ENCODE measurements around the gene ACOT6. TPM values are rescaled to one million over a fixed set of nuclear protein-coding genes. Genes with fewer than 3 reads are reported as not detected.
"Not testable (repeated sequence)": the region's sequence is repeated elsewhere in the genome, so short reads cannot be mapped to it uniquely, and the experiment has no call there.

Gene ACOT6
- total RNA-seq (2014; rRNA removed; shearing (Covaris generic); ENCODE audit: low replicate concordance), result not detected in 2 replicates

- peak; percentile 78 for DNase-seq
- peak within 1 kb of the TSS; percentile 46; the same call in 1 of the 2 replicates for H2AFZ ChIP-seq (ENCODE audit: low read length)
- H3K4me2 ChIP-seq (ENCODE audit: low read depth, low read length, poor library complexity, severe bottlenecking), result peak within 1 kb of the TSS; percentile 59
- no peaks in the 10 kb centered on the region for H3K9me2 ChIP-seq (replicated peaks; ENCODE audit: insufficient read depth, low read length)
- H3K4me3 ChIP-seq (ENCODE audit: low read length), result peak within 1 kb of the TSS; percentile 63
- H4K20me1 ChIP-seq (ENCODE audit: insufficient read depth, low read depth, low read length), result no peaks in the 10 kb centered on the region
- H3K9me3 ChIP-seq (ENCODE audit: low read length), result no peaks in the 10 kb centered on the region
- no peaks in the 10 kb centered on the region for H3K79me2 ChIP-seq (ENCODE audit: low read length)
- H3K36me3 ChIP-seq (ENCODE audit: insufficient read depth, low read length), result no peaks in the 10 kb centered on the region
- H3K4me1 ChIP-seq (ENCODE audit: low read length), result no peaks in the 10 kb centered on the region
- H3K27me3 ChIP-seq (ENCODE audit: low read length), result no peaks in the 10 kb centered on the region
- H3K27ac ChIP-seq (ENCODE audit: low read length), result no peak within 1 kb of the TSS
- H3K9ac ChIP-seq (ENCODE audit: low read length), result peak within 1 kb of the TSS; percentile 58
Measured at GRCh38 chr14:73612339-73613045, at the start of gene ACOT6. TSS of gene ACOT6 (plus strand) at chr14:73612517. CDS start at chr14:73612572, 55 bp downstream.

GRCh38 chr14:73562696-73563095, 49.6 kb upstream of the ACOT6 start:
- H3K9ac ChIP-seq (ENCODE audit: low read length); H3K4me1 ChIP-seq (ENCODE audit: low read length); H3K36me3 ChIP-seq (ENCODE audit: insufficient read depth, low read length); H4K20me1 ChIP-seq (ENCODE audit: insufficient read depth, low read depth, low read length); DNase-seq; H3K27me3 ChIP-seq (ENCODE audit: low read length); H3K4me2 ChIP-seq (ENCODE audit: low read depth, low read length, poor library complexity, severe bottlenecking); H3K9me2 ChIP-seq (replicated peaks; ENCODE audit: insufficient read depth, low read length); H2AFZ ChIP-seq (ENCODE audit: low read length); H3K27ac ChIP-seq (ENCODE audit: low read length); H3K9me3 ChIP-seq (ENCODE audit: low read length); H3K4me3 ChIP-seq (ENCODE audit: low read length); H3K79me2 ChIP-seq (ENCODE audit: low read length): not testable (repeated sequence)

- not testable (repeated sequence) for H3K27ac ChIP-seq (ENCODE audit: low read length); H3K4me3 ChIP-seq (ENCODE audit: low read length); H2AFZ ChIP-seq (ENCODE audit: low read length); H3K27me3 ChIP-seq (ENCODE audit: low read length); DNase-seq; H3K9ac ChIP-seq (ENCODE audit: low read length); H3K9me3 ChIP-seq (ENCODE audit: low read length); H3K4me2 ChIP-seq (ENCODE audit: low read depth, low read length, poor library complexity, severe bottlenecking); H3K9me2 ChIP-seq (replicated peaks; ENCODE audit: insufficient read depth, low read length); H4K20me1 ChIP-seq (ENCODE audit: insufficient read depth, low read depth, low read length); H3K36me3 ChIP-seq (ENCODE audit: insufficient read depth, low read length)
- H3K4me1 ChIP-seq (ENCODE audit: low read length), result peaks cover 29% of the 10 kb centered on the region
- H3K79me2 ChIP-seq (ENCODE audit: low read length), result peaks cover 33% of the 10 kb centered on the region
Measured at GRCh38 chr14:73566431-73566830, 45.9 kb upstream of the ACOT6 start.

GRCh38 chr14:73566935-73567334, 45.4 kb upstream of the ACOT6 start:
- H3K27me3 ChIP-seq (ENCODE audit: low read length); H3K4me3 ChIP-seq (ENCODE audit: low read length); H3K9me3 ChIP-seq (ENCODE audit: low read length); H4K20me1 ChIP-seq (ENCODE audit: insufficient read depth, low read depth, low read length); DNase-seq; H3K9ac ChIP-seq (ENCODE audit: low read length); H3K36me3 ChIP-seq (ENCODE audit: insufficient read depth, low read length); H3K27ac ChIP-seq (ENCODE audit: low read length); H3K9me2 ChIP-seq (replicated peaks; ENCODE audit: insufficient read depth, low read length); H3K4me2 ChIP-seq (ENCODE audit: low read depth, low read length, poor library complexity, severe bottlenecking); H2AFZ ChIP-seq (ENCODE audit: low read length): not testable (repeated sequence)
- H3K4me1 ChIP-seq (ENCODE audit: low read length), result peaks cover 33% of the 10 kb centered on the region
- peaks cover 36% of the 10 kb centered on the region for H3K79me2 ChIP-seq (ENCODE audit: low read length)

- Histone ChIP-seq H3K4me3 (ENCODE audit: low read length) (peak overlapping the region; percentile 98; the same call in 1 of the 2 replicates), H4K20me1 (ENCODE audit: insufficient read depth, low read depth, low read length) (no peaks in the 10 kb centered on the region), H3K9me3 (ENCODE audit: low read length) (no peaks in the 10 kb centered on the region), H3K27ac (ENCODE audit: low read length) (no peak overlapping the region), H3K36me3 (ENCODE audit: insufficient read depth, low read length) (peaks cover 7% of the 10 kb centered on the region; the same call in 1 of the 2 replicates), H3K79me2 (ENCODE audit: low read length) (peaks cover 40% of the 10 kb centered on the region), H3K4me2 (ENCODE audit: low read depth, low read length, poor library complexity, severe bottlenecking) (peak overlapping the region; percentile 79), H3K9ac (ENCODE audit: low read length) (no peak overlapping the region), H3K4me1 (ENCODE audit: low read length) (peaks cover 33% of the 10 kb centered on the region), H3K27me3 (ENCODE audit: low read length) (no peaks in the 10 kb centered on the region), H3K9me2 (replicated peaks; ENCODE audit: insufficient read depth, low read length) (no peaks in the 10 kb centered on the region), H2AFZ (ENCODE audit: low read length) (no peak overlapping the region)
- DNase-seq, result no peak
Measured at GRCh38 chr14:73567358-73567757, 45.0 kb upstream of the ACOT6 start.

- peak overlapping the region; percentile 77 for H3K9ac ChIP-seq (ENCODE audit: low read length)
- no peaks in the 10 kb centered on the region for H3K27me3 ChIP-seq (ENCODE audit: low read length)
- peak overlapping the region; percentile 79 for H3K4me2 ChIP-seq (ENCODE audit: low read depth, low read length, poor library complexity, severe bottlenecking)
- H3K9me2 ChIP-seq (replicated peaks; ENCODE audit: insufficient read depth, low read length), result no peaks in the 10 kb centered on the region
- peaks cover 33% of the 10 kb centered on the region for H3K4me1 ChIP-seq (ENCODE audit: low read length)
- H3K4me3 ChIP-seq (ENCODE audit: low read length), result peak overlapping the region; percentile 98
- H4K20me1 ChIP-seq (ENCODE audit: insufficient read depth, low read depth, low read length), result no peaks in the 10 kb centered on the region
- no peaks in the 10 kb centered on the region for H3K9me3 ChIP-seq (ENCODE audit: low read length)
- peaks cover 8% of the 10 kb centered on the region for H3K36me3 ChIP-seq (ENCODE audit: insufficient read depth, low read length)
- H3K79me2 ChIP-seq (ENCODE audit: low read length), result peaks cover 46% of the 10 kb centered on the region
- DNase-seq, result no peak
- H3K27ac ChIP-seq (ENCODE audit: low read length), result peak overlapping the region; percentile 63; the same call in 1 of the 2 replicates
- peak overlapping the region; percentile 59; the same call in 1 of the 2 replicates for H2AFZ ChIP-seq (ENCODE audit: low read length)
Measured at GRCh38 chr14:73567951-73568885, 44.1 kb upstream of the ACOT6 start.

GRCh38 chr14:73568886-73569184, 43.5 kb upstream of the ACOT6 start:
- H2AFZ ChIP-seq (ENCODE audit: low read length), result peak overlapping the region; percentile 59; the same call in 1 of the 2 replicates
- H3K4me3 ChIP-seq (ENCODE audit: low read length), result peak overlapping the region; percentile 98
- H3K27ac ChIP-seq (ENCODE audit: low read length), result peak overlapping the region; percentile 63
- not testable (repeated sequence) for H3K9me3 ChIP-seq (ENCODE audit: low read length); H3K9me2 ChIP-seq (replicated peaks; ENCODE audit: insufficient read depth, low read length); DNase-seq; H3K27me3 ChIP-seq (ENCODE audit: low read length); H4K20me1 ChIP-seq (ENCODE audit: insufficient read depth, low read depth, low read length)
- peaks cover 33% of the 10 kb centered on the region for H3K4me1 ChIP-seq (ENCODE audit: low read length)
- peak overlapping the region; percentile 77 for H3K9ac ChIP-seq (ENCODE audit: low read length)
- peaks cover 49% of the 10 kb centered on the region for H3K79me2 ChIP-seq (ENCODE audit: low read length)
- peak overlapping the region; percentile 79 for H3K4me2 ChIP-seq (ENCODE audit: low read depth, low read length, poor library complexity, severe bottlenecking)
- peaks cover 13% of the 10 kb centered on the region for H3K36me3 ChIP-seq (ENCODE audit: insufficient read depth, low read length)

Data from Karpas-422 (cell line).